Measurements from ENCODE around the gene SLC25A2.

GRCh38 chr5:141272906-141273305, 30.9 kb downstream of the SLC25A2 start:
- no peak for TF ChIP-seq POLR2AphosphoS5 (IDR thresholded peaks at IDR 0.05; ENCODE audit: low read depth, low read length)
- TF ChIP-seq, protein P1, sequence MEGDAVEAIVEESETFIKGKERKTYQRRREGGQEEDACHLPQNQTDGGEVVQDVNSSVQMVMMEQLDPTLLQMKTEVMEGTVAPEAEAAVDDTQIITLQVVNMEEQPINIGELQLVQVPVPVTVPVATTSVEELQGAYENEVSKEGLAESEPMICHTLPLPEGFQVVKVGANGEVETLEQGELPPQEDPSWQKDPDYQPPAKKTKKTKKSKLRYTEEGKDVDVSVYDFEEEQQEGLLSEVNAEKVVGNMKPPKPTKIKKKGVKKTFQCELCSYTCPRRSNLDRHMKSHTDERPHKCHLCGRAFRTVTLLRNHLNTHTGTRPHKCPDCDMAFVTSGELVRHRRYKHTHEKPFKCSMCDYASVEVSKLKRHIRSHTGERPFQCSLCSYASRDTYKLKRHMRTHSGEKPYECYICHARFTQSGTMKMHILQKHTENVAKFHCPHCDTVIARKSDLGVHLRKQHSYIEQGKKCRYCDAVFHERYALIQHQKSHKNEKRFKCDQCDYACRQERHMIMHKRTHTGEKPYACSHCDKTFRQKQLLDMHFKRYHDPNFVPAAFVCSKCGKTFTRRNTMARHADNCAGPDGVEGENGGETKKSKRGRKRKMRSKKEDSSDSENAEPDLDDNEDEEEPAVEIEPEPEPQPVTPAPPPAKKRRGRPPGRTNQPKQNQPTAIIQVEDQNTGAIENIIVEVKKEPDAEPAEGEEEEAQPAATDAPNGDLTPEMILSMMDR (IDR thresholded peaks at IDR 0.05): peak; percentile 26
